MM.1S (cell line): Measurements from ENCODE around the gene ARID1A.

ENCODE experiments used
- EZH2 ChIP-seq: fragments of 300-600 bp; sonication (generic); optimal IDR thresholded peaks from 2 replicates; pipeline ENCODE3; 2017; ENCODE audit warnings: low read depth, mild to moderate bottlenecking, antibody characterized with exemption, low read length, mixed read lengths
- EZH2phosphoT487 ChIP-seq: fragments of 300-600 bp; sonication (generic); IDR thresholded peaks from 2 replicates; pipeline ENCODE4 v1.6.1; 2018; ENCODE audit warnings: antibody characterized with exemption, low read length
- TF ChIP-seq, protein P1 (sequence below): fragments of 300-600 bp; sonication (generic); IDR thresholded peaks from 2 replicates; pipeline ENCODE4 v1.5.1; 2016; ENCODE audit warnings: antibody characterized with exemption, low read length, mixed read lengths

GRCh38 chr1:26791148-26791547 is 95.3 kb downstream of the ARID1A start:
- TF ChIP-seq, protein P1, sequence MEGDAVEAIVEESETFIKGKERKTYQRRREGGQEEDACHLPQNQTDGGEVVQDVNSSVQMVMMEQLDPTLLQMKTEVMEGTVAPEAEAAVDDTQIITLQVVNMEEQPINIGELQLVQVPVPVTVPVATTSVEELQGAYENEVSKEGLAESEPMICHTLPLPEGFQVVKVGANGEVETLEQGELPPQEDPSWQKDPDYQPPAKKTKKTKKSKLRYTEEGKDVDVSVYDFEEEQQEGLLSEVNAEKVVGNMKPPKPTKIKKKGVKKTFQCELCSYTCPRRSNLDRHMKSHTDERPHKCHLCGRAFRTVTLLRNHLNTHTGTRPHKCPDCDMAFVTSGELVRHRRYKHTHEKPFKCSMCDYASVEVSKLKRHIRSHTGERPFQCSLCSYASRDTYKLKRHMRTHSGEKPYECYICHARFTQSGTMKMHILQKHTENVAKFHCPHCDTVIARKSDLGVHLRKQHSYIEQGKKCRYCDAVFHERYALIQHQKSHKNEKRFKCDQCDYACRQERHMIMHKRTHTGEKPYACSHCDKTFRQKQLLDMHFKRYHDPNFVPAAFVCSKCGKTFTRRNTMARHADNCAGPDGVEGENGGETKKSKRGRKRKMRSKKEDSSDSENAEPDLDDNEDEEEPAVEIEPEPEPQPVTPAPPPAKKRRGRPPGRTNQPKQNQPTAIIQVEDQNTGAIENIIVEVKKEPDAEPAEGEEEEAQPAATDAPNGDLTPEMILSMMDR, result no peak
- TF ChIP-seq EZH2, result no peak
- TF ChIP-seq EZH2phosphoT487, result no peak
